NB4 (cell line): Measurements from ENCODE around the gene RBM20.

Experiments used
- DNase-seq: peaks from one replicate; pipeline ENCODE4 v3.0.0; 2010; ENCODE audit warnings: low read depth
- H3K4me3 ChIP-seq: one replicate; pipeline ENCODE4 v1.5.1; 2011; ENCODE audit warnings: mild to moderate bottlenecking, low read depth, low read length, moderate library complexity
- CTCF ChIP-seq: IDR thresholded peaks from one replicate; pipeline ENCODE4 v1.5.1; 2012; ENCODE audit warnings: low read depth, low read length
- MAX ChIP-seq: IDR thresholded peaks from 2 replicates; pipeline ENCODE4 v1.6.1; 2011; ENCODE audit warnings: low read depth, low read length
- MYC ChIP-seq: IDR thresholded peaks from 2 replicates; pipeline ENCODE4 v1.6.1; 2011; ENCODE audit warnings: low read depth, low read length
- POLR2A ChIP-seq: IDR thresholded peaks from 2 replicates; pipeline ENCODE4 v1.6.1; 2011; ENCODE audit warnings: mild to moderate bottlenecking; ENCODE audit not compliant: insufficient read length; ENCODE audit errors: extremely low read depth

The RBM20 gene

GRCh38 chr10:110628161-110628560 lies 16.0 kb upstream of the RBM20 start:
- H3K4me3 ChIP-seq = no peak overlapping the region
- no peak for DNase-seq
- TF ChIP-seq MYC = no peak
- TF ChIP-seq MAX = no peak
- no peak for TF ChIP-seq CTCF
- no peak for TF ChIP-seq POLR2A

- no peak for DNase-seq
- TF ChIP-seq MYC (no peak), MAX (no peak), CTCF (no peak), POLR2A (no peak)
- H3K4me3 ChIP-seq = no peak overlapping the region
Observed at GRCh38 chr10:110629680-110630191, 14.4 kb upstream of the RBM20 start.

- no peak overlapping the region for H3K4me3 ChIP-seq
- DNase-seq = no peak
- TF ChIP-seq MAX (no peak), POLR2A (no peak), MYC (no peak), CTCF (no peak)
Observed at GRCh38 chr10:110631934-110632333, 12.2 kb upstream of the RBM20 start.

- DNase-seq = no peak
- TF ChIP-seq MYC (no peak), MAX (no peak), POLR2A (no peak), CTCF (no peak)
- no peak overlapping the region for H3K4me3 ChIP-seq
Observed at GRCh38 chr10:110632591-110633215, 11.4 kb upstream of the RBM20 start.

- no peak overlapping the region for H3K4me3 ChIP-seq
- TF ChIP-seq MYC (no peak), POLR2A (no peak), MAX (no peak), CTCF (no peak)
- DNase-seq = no peak
Observed at GRCh38 chr10:110634527-110635209, 9.5 kb upstream of the RBM20 start.
